ENCODE results near the gene TJP1. TPM values are rescaled to one million over a fixed set of nuclear protein-coding genes. Genes with fewer than 3 reads are reported as not detected.
A peak's percentile ranks its signal among the peaks of the same experiment; 100 is the strongest.
"Not testable (repeated sequence)": the region's sequence is repeated elsewhere in the genome, so short reads cannot be mapped to it uniquely, and the experiment has no call there.

The TJP1 gene
- polyA plus RNA-seq, 1 experiment, result 42.5 TPM

- CTCF ChIA-PET, result interaction anchor here (0.6 to 1.7 kb wide), 3 partner anchors 24 to 106 kb away, joined by 3 to 9 read pairs (median 3); no protein-coding TSS in a partner anchor
- POLR2A ChIA-PET, result no interaction called here
- H3K36me3 ChIP-seq (ENCODE audit: control insufficient read depth, insufficient read depth, low read length), result no peaks in the 10 kb centered on the region
- TF ChIP-seq CTCF (IDR thresholded peaks at IDR 0.05; ENCODE audit: insufficient read depth, low read depth, low read length), result no peak
- peak overlapping the region; percentile 92 for H3K4me3 ChIP-seq (ENCODE audit: low read depth, low read length)
- no peaks in the 10 kb centered on the region for H3K27me3 ChIP-seq (ENCODE audit: control insufficient read depth, insufficient read depth, low read length)
- DNase-seq (ENCODE audit: low read depth), result no peak
These were observed 2.3 kb downstream of the TJP1 start for GRCh38 chr15:29819979-29820378.

GRCh38 chr15:29818141-29818540 lies 4.1 kb downstream of the TJP1 start:
- H3K36me3 ChIP-seq (ENCODE audit: control insufficient read depth, insufficient read depth, low read length), result no peaks in the 10 kb centered on the region
- ChIA-PET CTCF (no interaction called here), POLR2A (no interaction called here)
- DNase-seq (ENCODE audit: low read depth), result no peak
- no peak for TF ChIP-seq CTCF (IDR thresholded peaks at IDR 0.05; ENCODE audit: insufficient read depth, low read depth, low read length)
- no peaks in the 10 kb centered on the region for H3K27me3 ChIP-seq (ENCODE audit: control insufficient read depth, insufficient read depth, low read length)
- H3K4me3 ChIP-seq (ENCODE audit: low read depth, low read length), result no peak overlapping the region

- H3K27me3 ChIP-seq (ENCODE audit: control insufficient read depth, insufficient read depth, low read length); H3K4me3 ChIP-seq (ENCODE audit: low read depth, low read length); POLR2A ChIA-PET; H3K36me3 ChIP-seq (ENCODE audit: control insufficient read depth, insufficient read depth, low read length); CTCF ChIA-PET; DNase-seq (ENCODE audit: low read depth): not testable (repeated sequence)
These were observed 4.8 kb downstream of the TJP1 start for GRCh38 chr15:29817455-29817854.

GRCh38 chr15:29815000-29815710 lies 7.1 kb downstream of the TJP1 start:
- CTCF ChIA-PET, result no interaction called here
- POLR2A ChIA-PET, result no interaction called here
- no peaks in the 10 kb centered on the region for H3K27me3 ChIP-seq (ENCODE audit: control insufficient read depth, insufficient read depth, low read length)

GRCh38 chr15:29813009-29813408 lies 9.3 kb downstream of the TJP1 start:
- CTCF ChIA-PET, result interaction anchor here (2.0 kb wide), 1 partner anchor 113 kb away, joined by 4 read pairs; no protein-coding TSS in a partner anchor
- Histone ChIP-seq H3K27me3 (ENCODE audit: control insufficient read depth, insufficient read depth, low read length) (no peaks in the 10 kb centered on the region), H3K36me3 (ENCODE audit: control insufficient read depth, insufficient read depth, low read length) (no peaks in the 10 kb centered on the region), H3K4me3 (ENCODE audit: low read depth, low read length) (no peak overlapping the region)
- no peak for TF ChIP-seq CTCF (IDR thresholded peaks at IDR 0.05; ENCODE audit: insufficient read depth, low read depth, low read length)
- POLR2A ChIA-PET, result no interaction called here
- DNase-seq (ENCODE audit: low read depth), result no peak

More at GRCh38 chr15:29815000-29815710, 7.1 kb downstream of the TJP1 start:
- TF ChIP-seq CTCF (IDR thresholded peaks at IDR 0.05; ENCODE audit: insufficient read depth, low read depth, low read length), result no peak
- DNase-seq (ENCODE audit: low read depth), result no peak
- Histone ChIP-seq H3K36me3 (ENCODE audit: control insufficient read depth, insufficient read depth, low read length) (no peaks in the 10 kb centered on the region), H3K4me3 (ENCODE audit: low read depth, low read length) (no peak overlapping the region)

GRCh38 chr15:29812384-29812694 lies 9.9 kb downstream of the TJP1 start:
- no peak for TF ChIP-seq CTCF (IDR thresholded peaks at IDR 0.05; ENCODE audit: insufficient read depth, low read depth, low read length)
- POLR2A ChIA-PET, result no interaction called here

More at GRCh38 chr15:29812384-29812694, 9.9 kb downstream of the TJP1 start:
- CTCF ChIA-PET, result no interaction called here
- Histone ChIP-seq H3K4me3 (ENCODE audit: low read depth, low read length) (no peak overlapping the region), H3K27me3 (ENCODE audit: control insufficient read depth, insufficient read depth, low read length) (no peaks in the 10 kb centered on the region), H3K36me3 (ENCODE audit: control insufficient read depth, insufficient read depth, low read length) (no peaks in the 10 kb centered on the region)
- no peak for DNase-seq (ENCODE audit: low read depth)
